Skeletal muscle cell (primary cell): ENCODE measurements around the gene MACROD1.

ENCODE experiments used
- DNase-seq: peaks from one replicate; pipeline ENCODE4 v3.0.0-alpha.2; 2010; ENCODE audit warnings: low read depth
- H3K4me3 ChIP-seq: 2 replicates; pipeline ENCODE4 v1.5.1; 2011; ENCODE audit warnings: low read depth, mild to moderate bottlenecking, control low read depth, low read length, moderate library complexity

MACROD1 gene

DNA sequence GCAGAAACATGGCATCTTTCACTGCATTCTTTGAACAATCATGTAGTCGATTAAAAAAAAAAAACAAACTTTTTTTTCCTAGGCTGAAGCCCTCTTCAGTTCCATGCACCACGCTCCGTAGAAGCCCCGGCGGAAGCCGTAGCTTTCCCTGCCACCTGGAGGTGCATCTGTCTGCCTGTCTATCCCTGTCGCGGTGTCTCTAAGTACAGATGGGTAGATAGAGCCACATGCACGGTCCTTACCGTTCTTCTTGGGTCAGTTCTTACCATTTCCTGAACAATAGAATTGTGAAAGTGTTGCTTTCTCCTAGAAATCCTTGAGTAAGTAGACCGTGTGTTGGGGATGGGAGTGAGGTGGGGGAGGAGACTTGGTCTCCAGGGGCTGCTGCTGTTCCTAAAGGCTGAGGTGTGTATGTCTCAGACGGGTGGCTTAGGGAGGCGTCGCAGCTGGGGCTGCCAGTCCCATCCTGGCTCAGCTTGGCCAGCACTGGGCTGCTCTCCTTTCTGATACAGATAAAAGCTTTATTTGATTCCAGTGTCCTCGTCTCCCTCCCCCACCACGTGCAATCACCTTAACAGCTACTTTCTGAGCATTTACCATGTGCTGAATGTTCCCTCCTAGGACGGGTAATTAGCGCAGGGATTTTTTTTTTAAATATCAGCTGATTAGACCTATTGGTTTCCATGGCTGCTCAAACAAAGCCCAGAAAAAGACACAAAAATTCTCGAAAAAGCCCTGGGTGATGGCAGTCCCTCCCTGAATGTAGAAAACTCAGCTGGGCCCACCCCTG lies 46.8 kb downstream of the MACROD1 start:
- DNase-seq, result no peak
- no peak overlapping the region for H3K4me3 ChIP-seq

DNA sequence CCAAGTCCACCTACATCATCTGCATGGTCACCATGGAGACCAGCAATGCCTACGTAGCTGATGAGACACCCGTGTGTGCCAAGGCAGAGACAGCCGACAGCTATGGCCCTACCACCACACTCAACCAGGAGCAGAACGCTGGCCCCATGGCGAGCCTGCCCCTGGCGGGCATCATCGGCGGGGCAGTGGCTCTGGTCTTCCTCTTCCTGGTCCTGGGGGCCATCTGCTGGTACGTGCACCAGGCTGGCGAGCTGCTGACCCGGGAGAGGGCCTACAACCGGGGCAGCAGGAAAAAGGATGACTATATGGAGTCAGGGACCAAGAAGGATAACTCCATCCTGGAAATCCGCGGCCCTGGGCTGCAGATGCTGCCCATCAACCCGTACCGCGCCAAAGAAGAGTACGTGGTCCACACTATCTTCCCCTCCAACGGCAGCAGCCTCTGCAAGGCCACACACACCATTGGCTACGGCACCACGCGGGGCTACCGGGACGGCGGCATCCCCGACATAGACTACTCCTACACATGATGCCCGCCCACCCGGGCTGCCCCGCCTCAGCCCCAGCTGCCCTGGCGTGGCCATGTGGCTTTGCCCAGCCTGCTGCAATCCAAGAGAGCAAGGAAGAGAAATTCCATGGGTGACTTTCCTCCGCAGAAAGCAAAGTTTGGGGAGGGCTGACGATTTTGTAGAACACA lies 48.0 kb downstream of the MACROD1 start:
- no peak overlapping the region for H3K4me3 ChIP-seq
- DNase-seq, result no peak

DNA sequence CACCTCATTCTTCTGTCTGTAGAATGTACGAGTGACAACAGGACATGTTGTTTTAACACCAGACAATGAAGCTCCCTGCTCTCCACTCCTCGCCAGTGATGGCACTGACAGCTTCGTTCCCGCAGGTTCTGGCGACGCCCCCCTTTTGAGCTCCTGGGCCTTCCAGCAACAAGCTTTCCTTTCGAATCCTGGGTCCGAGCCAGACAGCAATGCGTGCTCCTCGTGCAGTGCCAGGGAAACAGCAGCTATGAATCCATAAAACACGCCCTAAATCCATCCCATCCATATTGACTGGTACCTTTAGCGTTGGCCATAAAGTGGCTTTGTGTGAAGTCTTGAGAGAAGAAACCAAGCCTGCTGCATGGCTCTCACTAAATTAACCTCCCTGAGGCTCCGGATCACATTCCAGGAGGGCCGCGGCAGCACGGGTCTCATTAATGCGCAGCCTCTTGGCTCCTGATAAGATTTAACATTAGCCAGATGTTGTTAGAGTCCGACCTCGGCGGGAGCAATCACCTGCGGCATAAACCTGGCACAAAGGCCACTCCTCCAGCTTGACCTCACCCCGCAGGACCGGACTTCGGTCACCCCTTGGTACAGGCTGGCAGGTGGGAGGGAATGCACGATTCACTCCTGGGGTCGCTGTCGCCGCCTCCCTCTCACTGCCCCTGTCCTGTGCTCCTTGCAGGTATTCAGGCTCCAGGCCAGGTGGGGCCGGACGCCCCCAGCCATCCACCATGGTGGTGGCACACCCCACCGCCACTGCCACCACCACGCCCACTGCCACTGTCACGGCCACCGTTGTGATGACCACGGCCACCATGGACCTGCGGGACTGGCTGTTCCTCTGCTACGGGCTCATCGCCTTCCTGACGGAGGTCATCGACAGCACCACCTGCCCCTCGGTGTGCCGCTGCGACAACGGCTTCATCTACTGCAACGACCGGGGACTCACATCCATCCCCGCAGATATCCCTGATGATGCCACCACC lies 50.1 kb downstream of the MACROD1 start:
- DNase-seq, result no peak
- no peak overlapping the region for H3K4me3 ChIP-seq

DNA sequence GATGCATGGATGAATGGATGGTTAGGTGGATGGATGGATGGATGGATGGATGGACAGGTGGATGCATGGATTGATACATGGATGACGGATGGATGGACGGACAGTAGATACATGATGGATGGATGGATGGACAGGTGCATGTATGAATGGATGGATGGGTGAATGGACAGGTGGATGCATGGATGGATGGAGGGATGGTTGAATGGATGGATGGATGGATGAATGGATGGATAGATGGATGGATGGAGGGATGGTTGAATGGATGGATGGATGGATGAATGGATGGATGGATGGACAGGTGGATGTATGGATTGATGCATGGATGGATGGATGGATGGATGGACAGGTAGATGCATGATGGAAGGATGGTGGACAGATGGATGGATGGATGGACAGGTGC lies 51.7 kb downstream of the MACROD1 start:
- no peak for DNase-seq
- H3K4me3 ChIP-seq, result no peak overlapping the region

DNA sequence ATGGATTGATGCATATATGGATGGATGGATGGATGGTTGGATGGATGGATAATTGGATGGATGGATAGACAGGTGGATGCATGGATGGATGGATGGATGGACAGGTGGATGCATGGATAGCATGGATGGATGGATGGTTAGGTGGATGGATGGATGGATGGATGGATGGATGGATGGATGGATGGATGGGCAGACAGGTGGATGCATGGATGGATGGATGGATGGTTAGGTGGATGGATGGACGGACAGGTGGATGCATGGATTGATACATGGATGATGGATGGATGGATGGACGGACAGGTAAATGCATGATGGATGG lies 52.5 kb downstream of the MACROD1 start:
- no peak overlapping the region for H3K4me3 ChIP-seq

DNA sequence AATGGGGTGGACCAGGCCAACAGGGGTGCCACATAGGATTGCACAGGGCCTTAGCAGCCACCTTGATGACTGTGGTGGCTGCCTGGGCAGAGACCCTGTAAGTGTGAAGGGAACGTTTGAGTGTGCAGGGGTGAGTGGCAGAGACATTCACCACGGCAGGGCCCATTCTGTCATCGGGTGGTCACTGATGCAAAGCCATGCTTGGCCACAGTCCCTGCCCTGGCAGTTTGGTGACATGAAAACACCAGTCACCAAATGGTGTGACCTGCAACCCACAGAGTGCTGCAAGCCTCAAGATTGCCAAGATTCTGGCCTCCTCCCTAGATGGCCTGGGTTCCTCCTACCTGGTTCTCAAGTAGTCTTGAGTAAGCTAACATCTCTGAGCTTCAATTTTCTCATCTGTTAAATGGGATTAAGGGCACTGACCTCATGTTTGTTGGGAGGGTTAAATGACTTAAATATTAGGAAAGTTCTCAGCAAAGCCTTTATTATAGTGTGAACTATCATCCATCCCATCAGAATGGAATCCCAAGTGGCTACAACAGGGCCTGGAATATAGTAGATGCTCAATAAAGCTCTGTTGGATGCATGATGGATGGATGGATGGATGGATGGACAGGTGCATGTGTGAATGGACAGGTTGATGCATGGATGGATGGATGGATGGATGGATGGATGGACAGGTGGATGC lies 53.0 kb downstream of the MACROD1 start:
- no peak for DNase-seq
- H3K4me3 ChIP-seq, result no peak overlapping the region

More for the DNA sequence above, 52.5 kb downstream of the MACROD1 start:
- no peak for DNase-seq

DNA sequence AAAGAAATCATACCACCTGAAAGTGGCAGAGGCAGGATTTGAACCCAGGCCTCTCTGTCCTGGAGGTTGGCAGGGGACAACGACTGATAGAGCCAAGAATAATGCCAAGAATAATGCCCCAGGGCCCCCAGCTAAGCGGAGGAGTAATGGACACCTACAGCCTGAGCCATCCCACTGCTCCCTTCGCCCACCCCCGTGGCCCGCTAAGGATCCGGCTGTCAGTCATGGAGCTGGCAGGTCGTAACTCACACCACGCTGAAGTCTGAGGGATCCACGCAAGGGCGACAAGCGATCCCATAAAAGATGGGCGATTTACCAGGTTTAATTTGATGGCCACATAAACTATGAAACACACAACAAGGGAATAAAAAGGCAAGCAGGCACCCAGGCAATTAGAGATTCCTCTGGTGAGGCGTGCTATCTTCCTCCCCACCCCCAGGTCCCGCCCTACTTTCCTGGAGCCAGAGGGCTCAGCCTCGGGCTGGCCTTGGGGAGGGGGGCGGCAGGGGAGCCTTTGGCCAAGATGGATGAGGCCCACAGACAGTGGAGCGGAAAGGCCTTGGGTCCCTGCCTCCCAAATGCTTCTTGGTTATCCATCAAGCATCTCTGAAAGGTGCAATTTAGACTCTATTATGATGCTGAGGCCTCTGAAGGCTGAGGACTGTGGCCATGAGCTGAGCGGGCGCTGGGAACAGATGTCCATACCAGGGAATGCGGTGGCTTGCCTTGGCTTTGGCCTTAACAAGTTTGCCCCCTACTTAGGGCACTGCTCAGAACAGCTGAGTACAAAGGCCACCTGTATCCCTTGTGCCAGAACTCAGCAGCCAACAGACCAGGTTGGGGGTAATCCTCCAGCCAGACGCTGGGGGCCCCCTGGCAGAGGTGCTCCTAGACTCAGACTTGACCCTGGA lies 55.2 kb downstream of the MACROD1 start:
- no peak overlapping the region for H3K4me3 ChIP-seq
- DNase-seq, result no peak

DNA sequence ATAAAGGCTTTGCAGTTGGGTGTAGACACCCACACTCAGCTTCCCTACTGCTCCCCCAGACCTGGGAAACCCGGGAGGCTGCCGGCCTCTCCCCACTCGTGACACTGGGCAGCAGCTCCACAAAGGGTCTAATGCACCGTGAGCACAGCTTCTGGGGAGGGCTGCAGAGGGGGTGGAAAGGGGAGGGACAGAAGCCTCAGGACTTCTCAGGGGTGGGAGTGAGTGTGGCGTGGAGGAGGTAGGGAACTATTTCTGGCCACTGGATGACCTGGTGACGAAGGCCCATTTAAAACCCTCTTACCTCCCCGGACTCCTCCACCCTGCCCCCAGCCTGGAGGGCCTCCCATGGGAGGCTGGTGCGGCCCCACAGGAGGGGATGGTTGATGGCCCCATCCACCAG lies 56.6 kb downstream of the MACROD1 start:
- DNase-seq, result no peak
- H3K4me3 ChIP-seq, result no peak overlapping the region

DNA sequence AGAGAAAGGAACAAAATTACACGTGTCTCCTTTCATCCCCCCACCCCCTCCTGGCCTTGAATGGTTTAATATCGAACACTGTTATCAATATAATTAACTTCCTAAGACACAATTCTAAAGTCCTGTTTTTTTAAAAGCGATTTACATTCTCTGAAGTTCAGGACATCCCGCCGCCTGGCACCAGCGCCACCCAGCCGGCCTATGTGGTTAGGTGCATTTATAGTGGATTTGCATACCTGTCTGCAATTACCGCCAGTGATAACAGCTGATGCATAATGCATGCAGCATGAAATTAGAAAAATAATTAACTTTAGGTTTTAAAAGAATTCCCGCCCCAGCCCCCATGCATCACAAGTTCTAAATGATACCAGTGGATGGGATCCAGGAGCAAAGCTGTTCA lies 58.6 kb downstream of the MACROD1 start:
- H3K4me3 ChIP-seq, result no peak overlapping the region
- DNase-seq, result no peak

DNA sequence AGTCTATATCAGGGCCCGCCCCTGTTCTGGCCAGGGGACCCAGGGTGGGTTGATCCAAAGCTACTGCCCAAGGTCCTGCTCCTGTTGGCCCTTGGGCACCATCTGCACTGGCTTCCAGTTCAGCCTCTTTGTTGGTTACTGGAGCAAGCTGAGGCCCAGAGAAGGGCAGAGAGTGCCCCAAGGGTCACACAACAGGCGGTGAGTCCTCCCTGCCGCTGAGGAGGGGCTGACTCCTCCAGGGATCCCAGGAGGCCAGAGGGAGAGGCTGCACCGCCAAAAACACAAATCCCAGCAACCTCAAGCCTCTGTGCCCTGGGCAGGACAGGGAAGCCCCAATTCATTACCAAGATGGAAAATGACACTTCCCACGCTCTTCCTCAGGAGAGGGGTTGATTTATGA lies 61.3 kb downstream of the MACROD1 start:
- DNase-seq, result no peak
- no peak overlapping the region for H3K4me3 ChIP-seq

DNA sequence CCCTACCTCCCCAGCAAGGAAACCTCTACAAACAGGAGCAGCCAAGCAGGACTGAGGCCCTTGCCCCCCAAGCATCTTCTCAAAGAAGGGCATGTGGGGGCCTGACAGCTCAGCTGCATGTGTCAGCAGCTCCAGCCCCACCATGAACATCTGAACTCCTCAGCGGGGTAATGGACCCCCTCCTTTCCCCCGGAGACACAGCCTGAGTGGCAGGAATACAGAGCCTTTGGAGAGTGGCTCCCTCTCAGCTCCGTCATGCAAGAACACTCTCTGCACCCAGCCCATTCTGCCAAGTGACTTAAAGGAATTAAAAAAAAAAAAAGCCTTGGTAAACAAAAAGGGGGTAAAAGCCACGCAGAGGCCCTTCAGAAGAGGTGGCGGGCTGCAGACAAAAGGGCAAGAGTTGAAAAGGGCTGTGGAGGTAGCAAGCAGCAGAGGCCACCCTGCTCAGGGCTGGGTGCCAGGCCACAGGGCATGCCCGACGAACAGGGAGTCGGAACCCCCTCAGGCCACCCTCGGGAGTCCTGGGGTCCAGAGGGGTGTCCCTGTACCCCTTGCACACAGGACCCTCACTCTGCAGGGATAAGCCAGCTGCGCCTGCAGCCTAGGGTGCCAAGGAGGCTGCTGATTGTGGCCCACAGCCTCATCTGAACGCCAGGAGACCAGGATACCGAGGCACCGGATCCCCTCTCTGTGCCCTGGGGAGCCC lies 62.5 kb downstream of the MACROD1 start:
- no peak for DNase-seq

DNA sequence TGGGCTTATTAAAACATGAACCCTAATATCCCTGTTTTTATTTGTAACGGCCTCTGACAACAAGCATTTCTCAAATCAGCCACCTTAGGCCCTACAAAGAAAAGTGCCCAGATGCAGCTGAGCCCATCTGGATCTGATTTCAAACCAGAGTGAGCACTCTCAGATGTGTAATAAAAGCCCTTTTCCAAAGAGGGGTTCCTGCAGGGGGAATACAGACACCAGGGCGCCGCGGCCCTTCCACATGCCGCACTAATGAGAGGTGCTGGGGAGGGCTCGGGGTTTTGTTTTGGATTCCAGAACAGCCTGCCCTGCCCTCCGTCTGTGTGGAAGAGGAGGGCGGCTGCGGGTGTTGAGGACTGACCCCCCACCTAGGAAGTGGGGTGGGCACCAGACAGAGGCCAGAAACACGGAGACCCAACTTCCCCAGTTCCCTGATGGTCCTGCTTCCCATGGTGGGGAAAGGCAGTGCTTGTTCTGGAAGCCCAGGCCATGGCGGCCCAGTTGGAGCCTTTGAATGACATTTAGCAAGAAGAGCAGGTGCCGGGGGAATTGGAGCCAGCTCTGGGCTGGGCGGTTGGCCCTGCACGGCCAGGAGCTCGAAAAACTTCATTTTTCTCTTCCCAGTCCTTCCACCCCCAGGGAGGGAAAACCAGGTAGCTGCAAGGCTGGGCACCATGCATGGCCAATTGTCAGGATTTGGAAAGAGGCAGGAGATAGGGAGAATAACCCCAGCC lies 63.7 kb downstream of the MACROD1 start:
- H3K4me3 ChIP-seq, result no peak overlapping the region
- no peak for DNase-seq

More for the DNA sequence above, 62.5 kb downstream of the MACROD1 start:
- no peak overlapping the region for H3K4me3 ChIP-seq

DNA sequence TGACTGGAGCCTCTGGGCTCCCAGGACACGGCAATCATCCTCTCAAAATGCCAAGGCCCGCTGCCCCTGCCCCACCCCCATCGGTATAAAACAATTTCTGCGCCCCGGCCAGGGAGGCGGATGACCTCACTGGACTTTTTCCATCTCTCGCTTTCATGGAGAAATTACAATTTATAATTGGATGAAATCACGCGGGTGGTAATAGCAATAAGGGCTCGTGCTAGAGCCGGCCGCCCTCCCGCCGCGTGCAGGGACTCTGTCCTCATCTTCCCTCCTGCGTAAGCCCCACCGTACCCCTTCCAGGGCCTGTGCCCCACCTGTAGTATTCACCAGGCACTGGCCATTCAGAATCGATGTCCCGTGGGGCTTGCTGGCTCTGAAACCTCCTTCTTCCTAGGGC lies 64.5 kb downstream of the MACROD1 start:
- no peak overlapping the region for H3K4me3 ChIP-seq
- DNase-seq, result no peak

DNA sequence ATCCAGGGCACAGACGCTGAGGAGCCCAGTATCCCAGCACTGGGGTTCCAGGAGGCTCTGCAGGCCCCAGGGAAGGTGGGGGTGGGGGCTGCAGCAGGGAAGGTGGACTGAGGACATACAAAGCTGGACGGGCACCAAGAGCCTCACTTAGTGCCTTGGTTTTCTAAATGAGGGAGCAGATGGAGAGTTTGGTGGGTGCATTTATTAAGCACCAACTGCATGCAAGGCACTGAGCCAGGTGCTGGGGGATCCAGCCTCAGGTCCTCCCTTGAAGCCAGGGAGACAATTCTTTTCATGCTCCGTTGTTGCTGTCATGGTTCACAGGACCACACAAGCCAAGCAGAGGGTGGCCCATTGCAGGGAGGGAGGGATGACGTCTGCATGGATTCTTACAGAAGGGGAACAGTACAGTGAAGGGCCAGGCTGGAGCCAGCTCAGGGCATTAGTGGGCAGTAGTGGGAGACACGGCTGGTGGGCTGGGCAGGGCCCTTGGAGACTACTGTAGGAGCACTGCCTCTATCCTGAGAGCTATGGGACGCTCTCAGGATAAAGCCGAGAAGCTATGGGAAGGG lies 65.0 kb downstream of the MACROD1 start:
- DNase-seq, result no peak

DNA sequence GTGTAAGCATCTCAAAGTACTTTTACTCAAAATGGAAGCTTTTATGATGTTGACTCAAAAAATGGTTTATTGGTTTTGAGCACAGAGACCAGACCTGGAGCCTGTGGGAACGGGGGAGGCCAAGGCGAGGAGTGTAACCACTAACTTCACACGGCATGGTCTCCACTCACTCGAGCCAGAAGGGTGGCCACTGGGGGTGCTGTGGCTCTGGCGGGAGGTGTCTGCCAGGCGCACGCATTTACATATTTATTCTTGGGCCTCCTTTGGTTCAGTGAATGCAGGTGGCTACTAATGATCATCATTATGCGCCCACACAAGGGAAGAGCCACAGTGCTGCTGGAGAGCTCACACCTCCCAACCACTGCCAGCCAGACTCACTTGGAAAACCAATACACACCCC lies 65.6 kb downstream of the MACROD1 start:
- H3K4me3 ChIP-seq, result no peak overlapping the region
- DNase-seq, result no peak

More for the DNA sequence above, 65.0 kb downstream of the MACROD1 start:
- no peak overlapping the region for H3K4me3 ChIP-seq

DNA sequence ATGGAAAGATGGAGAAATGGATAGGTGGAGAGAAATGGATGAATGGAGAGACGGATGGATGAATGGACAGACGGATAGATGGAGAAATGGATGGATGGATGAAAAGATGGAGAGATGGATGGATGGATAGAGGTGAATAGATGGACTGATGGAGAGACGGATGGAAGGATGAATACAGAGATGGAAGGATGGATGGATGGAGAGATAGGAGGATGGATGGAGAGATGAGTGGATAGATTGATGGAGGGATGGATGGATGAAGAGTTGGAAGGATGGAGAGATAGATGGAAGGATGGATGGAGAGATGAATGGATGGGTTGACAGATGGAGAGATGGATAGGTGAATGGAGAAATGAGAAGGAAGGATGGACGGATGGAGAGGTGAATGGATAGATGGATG lies 66.5 kb downstream of the MACROD1 start:
- no peak for DNase-seq
- no peak overlapping the region for H3K4me3 ChIP-seq

DNA sequence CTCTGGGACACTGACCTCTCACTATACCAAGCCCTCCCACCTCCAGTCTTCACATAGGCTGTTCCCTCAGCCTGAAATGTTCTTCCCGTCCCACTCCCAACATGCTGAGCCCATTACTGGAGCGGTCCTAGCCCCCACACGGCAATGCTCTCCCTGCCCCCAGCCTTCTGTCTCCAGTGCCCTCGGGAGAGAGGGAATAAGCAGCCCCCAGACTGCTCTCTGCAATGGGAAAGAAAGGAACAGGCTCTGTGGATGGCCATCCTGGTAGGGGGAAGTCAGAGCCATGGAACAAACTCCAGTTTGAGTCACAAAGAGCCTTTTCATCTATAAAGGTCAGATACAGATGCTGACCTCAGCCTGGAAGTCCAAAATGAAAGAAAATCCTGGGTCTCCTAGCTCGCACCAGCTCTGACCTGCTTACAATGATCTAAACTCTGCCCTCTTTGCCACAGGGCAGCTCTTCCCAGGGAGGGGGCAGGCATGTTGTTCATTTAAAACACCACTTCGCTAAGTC lies 67.5 kb downstream of the MACROD1 start:
- DNase-seq, result no peak
- no peak overlapping the region for H3K4me3 ChIP-seq
